Muscle of back (tissue), 11 donors: ENCODE results near the gene PLSCR5. TPM values are rescaled to one million over a fixed set of nuclear protein-coding genes. Genes with fewer than 3 reads are reported as not detected.

Experiments used
- DNase-seq, 3 donors: peaks; one replicate each; pipeline versions ENCODE4 v3.0.0 to v3.0.0-alpha.2; 2013
- polyA plus RNA-seq, 10 donors: library from polyadenylated mRNA; unstranded; fragments of 120-200 nt; gene quantifications; one replicate each; pipeline ENCODE4 v1.2.1, GENCODE V29; 2013; ENCODE audit not compliant: insufficient read length in 10 of 10

PLSCR5 gene
- polyA plus RNA-seq, 10 donors = not detected

DNA sequence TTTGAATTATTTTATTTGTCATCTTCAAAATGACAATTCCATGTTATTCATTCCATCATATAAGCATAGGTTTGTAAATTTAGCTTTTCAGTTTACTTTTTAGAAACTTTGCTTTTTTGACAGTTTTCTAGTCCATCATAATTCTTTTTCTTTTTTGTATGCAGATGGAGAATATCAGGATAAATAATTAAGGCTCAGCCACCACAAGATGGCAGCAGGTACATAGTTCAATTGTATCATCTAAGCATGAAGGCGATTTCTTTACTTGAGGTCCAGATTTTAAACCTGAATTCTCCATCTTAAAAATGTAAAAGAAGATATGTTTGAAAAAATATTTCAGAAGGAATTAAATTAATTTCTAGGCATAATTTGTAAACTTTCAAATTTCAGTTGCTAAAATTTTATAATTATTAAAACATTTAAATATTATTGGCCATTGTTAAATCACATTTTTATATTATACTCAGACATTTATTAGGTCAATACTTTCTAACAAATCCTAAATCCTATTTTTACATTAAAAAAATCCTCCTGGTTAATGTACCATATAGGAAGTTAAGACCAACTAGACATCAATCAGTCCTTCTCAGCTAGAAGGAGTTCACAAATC lies 15.1 kb downstream of the PLSCR5 start:
- peak; percentile 36 to 64 (median 45) for DNase-seq

- DNase-seq = no peak
Observed at GRCh38 chr3:146585156-146585555, 20.0 kb downstream of the PLSCR5 start.

DNA sequence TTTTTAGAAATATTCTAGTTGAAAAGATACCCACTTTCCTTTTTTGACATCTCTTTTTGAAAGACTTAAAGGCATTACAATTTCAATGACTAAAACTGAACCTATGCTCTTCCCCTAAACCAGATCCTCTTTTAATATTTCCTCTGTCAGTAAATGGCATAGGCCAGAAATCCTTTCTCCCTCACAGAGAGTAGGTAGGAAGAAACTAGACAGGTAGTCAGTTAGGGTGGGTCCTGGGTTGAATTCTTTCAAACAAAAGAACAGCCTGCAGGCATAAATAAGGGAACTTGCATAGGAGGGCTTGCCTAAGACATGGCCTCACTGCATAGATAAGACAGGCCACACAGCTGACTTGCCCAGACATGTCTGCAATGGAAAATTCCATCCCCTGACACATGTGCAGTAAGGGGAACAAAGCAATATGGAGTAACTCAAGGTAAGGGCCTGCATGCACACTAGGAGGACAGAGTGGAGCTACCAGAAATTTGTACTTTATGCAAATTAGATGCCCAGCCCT lies 23.1 kb downstream of the PLSCR5 start:
- DNase-seq = no peak

DNA sequence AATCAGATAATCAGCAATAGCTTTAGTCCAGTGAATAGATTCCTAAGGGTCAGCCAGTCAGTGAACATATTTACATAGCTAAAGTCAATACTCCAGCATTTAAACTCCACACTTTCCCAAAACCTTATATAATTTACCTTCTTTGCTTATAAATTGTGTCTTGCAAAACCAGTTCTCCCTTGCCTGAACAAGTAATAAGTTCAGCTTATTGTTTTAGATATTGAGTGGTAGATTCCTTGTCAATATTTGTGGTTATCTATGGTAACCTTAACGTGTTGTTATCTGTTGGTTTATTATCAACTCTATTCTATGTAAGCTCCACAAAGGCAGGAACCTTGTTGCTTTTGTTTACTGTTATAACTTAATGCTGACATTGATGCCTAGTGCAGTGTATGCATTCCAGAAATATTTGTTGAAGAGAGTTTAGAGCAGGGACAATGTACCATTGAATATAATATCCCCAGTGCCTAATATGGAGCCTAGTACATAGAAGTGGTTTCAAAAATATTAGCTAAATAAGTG lies 24.0 kb downstream of the PLSCR5 start:
- no peak for DNase-seq

DNA sequence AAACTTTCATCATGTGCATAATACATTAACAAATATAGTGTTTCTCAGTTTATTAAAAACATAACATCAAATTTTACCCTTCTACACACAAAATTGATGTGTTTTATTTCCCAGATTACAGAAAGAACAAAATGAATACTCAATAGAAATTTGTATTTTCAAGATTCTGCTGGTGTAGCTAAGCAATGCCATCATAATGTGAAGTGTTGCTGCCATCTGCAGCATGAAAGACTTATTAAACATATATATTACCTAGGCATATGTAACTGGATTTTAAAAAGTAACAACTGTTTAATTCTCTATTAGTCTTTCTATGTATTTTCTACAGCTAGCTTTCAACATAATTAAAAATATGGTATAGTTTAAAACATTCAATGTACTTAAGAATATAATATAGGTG lies 27.5 kb downstream of the PLSCR5 start:
- DNase-seq = peak; percentile 38 to 68 (median 45)

- peak in 2 of 3 donors; percentile 31 to 51 for DNase-seq
Observed at GRCh38 chr3:146575636-146576035, 29.5 kb downstream of the PLSCR5 start.

- DNase-seq = no peak
Observed at GRCh38 chr3:146574173-146574572, 31.0 kb downstream of the PLSCR5 start.

DNA sequence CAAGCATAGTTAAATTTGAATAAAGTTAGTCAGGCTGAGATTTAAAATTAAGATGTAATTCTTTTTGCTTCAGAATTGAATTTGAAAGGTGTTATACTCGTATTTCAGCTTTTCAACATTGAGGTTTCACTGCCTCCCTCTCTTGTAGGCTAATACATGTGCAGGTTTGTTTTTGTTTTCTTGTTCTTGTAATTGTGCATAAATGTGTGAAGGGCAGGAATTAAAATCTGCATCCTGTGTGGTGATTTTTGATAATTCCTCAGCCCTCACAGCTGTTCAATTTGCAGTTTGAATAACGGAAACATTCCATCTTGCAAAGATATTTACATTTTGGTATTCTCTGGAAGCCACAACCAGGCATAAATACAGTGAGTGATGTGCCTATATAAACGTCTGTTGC lies 35.8 kb downstream of the PLSCR5 start:
- no peak for DNase-seq

GRCh38 chr3:146566138-146566537 lies 39.0 kb downstream of the PLSCR5 start:
- no peak for DNase-seq

DNA sequence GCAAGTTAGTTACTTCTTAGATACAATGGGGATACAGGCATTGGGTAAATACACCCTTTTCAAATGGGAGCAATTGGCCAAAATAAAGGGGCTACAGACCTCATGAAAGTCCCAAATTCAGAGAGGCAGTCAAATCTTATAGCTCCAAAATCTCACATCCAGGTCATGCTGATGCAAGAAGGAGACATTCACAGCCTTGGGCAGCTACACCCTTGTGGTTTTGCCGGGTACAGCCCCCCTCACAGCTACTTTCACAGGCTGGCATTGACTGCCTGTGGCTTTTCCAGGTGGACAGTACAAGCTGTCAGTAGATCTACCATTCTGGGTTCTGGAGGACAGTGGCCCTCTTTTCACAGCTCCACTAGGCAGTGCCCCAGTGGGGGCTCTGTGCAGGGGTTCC lies 43.3 kb downstream of the PLSCR5 start:
- no peak for DNase-seq

- DNase-seq = no peak
Observed at GRCh38 chr3:146561463-146561862, 43.7 kb downstream of the PLSCR5 start.

- no peak for DNase-seq
Observed at GRCh38 chr3:146560678-146561077, 44.5 kb downstream of the PLSCR5 start.

- DNase-seq = no peak
Observed at GRCh38 chr3:146559388-146559787, 45.8 kb downstream of the PLSCR5 start.

DNA sequence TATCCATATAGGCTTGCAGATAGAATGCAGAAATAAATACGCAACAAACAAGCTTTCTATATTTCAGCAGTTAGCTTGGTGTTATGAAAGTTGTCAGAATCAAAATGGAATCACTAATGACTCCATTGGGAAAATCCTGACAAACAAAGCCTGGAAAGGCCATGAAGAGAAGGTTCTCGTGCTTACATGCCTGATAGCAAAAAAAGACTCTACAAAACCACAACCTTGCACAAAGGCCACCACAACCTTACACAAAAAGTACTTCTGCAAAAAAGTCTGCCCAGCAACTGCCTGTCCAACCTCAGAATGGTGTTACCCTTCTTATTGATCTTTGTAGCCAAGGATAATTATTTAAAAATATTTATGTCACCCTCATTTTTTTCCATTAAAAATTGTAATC lies 46.4 kb downstream of the PLSCR5 start:
- DNase-seq = no peak

- DNase-seq = no peak
Observed at GRCh38 chr3:146557745-146558144, 47.4 kb downstream of the PLSCR5 start.

GRCh38 chr3:146555311-146555710 lies 49.8 kb downstream of the PLSCR5 start:
- DNase-seq = no peak

DNA sequence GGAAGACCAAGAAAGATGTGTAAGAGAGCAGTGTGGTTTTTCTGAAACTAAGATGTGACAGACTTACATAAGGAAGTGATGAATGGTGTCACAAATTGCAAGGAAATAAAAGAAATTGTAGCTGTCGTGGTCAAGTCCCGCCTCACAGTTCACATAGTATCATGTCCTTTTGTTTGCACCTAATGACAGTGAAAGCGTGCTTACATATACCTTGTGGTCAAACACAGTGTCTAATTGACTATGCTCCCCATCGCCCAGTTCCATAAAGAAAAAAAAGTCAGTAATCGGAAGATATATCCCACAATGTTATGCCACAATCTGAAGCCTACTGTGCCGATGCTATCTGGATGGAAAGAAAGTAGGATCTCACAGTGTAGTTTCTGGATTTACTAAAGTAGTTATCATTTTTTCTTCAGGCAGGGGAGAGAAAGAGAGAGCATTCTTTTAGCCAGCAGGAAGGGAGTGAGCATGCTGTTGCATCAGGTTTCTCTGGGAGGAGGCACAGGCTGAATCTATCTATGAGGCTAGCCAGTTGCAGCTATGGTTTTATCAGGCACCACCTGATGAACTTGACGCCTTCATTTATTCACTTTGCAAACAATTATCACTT lies 50.9 kb downstream of the PLSCR5 start:
- DNase-seq = no peak

DNA sequence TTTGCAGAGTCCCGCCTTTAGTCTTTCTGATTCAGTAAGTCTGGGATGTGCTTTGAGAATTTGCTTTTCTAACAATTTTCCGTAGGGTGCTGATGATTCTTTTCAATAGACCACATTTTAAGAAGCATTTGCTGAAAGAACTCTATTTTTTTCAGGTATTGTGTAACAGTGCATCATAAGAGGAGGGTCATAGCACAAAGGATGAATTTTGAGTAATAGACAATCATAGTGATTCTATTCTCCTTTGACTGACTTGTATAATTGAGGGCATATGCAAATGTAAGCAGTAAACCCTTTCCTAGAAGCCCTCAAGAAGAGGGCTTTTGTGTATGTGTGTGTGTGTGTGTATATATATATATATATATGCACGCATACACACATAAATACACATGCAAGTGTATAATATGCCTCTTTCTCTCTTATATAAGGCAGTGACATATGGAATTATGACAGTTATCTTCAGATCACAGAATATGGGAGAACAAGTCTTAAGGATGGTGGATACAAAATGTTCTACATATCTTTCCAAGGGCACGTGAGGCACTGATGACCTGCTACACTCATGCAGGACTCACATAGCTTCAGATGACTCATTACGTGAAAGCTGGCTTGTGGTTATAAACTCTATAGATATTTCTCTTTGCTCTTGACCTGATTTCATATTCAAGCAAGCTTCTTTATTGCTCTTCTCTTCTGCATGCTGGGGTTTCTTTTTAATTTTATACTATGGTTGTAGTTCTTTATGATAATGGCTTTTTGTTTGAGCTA lies 54.2 kb downstream of the PLSCR5 start:
- DNase-seq = peak in 1 of 3 donors; percentile 70

DNA sequence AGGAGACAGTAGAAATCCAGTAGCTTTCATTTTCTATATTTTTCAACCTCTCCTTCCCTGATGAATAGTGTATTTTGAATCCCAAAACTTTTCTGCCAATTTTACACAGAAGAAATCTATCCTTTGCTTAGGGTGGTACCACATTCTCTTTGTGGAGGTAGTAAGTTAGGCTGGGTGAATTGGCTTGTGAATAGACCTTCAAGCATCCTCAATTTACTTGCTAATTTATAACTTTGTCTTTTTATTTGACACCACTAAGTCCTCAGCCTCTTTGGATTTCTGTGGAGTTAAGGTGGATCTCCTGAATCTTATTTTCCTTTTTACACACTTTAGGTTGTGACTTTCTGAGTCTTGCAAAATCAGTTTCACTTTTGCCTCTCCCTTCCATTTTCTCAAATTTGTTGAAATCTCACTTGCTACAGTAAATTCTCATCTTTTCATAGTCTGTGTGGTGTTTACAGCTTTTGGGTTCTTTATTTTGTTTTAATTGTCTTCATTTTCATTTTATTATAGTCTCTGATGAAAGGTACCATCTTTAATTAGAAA lies 55.0 kb downstream of the PLSCR5 start:
- DNase-seq = no peak

DNA sequence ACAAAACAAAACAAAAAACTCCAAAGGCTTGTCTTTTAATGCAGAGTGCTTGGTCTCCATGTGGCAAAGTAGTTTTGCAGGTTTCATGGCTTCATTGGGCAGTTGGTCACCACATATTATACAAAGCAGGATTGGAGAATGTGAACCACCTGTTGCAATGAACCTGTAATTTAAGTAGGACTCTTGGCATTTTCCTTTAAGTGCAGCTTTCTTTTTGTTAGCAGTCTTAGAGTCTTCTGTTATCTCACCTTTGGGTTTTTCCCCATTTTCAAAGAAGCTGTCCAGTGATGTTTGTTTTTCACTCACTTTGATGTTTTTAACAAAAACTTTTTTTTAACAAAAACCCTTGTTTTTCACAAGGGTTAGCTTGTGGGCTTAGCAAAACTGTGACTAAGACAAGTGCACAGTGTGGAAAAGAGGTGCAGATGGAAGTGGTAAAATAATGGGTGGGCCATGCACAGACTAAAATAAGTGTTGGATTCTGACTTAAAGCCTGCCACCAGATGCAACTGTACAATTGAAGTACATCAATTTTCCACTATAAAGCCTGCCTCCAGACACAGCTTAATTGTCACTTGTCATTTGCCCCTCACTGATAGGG lies 57.8 kb downstream of the PLSCR5 start:
- DNase-seq = no peak

GRCh38 chr3:146546366-146546965 lies 58.7 kb downstream of the PLSCR5 start:
- no peak for DNase-seq
